Prostate gland (tissue), 2 donors: Measurements from ENCODE around the gene EPHA5.

Experiments used
- CTCF ChIP-seq, 4 experiments: fragments of 200-600 bp in 2 of 4; fragments of 450-650 bp in 2 of 4; sonication (generic) in 2 of 4; IDR thresholded peaks; 1 replicate in 3 of 4; 2 replicates in 1 of 4; pipeline ENCODE4 v1.5.1; 2016 to 2019; ENCODE audit warnings: antibody characterized with exemption in 4 of 4, mild to moderate bottlenecking in 2 of 4, moderate library complexity in 2 of 4
- POLR2A ChIP-seq: fragments of 450-650 bp; IDR thresholded peaks from one replicate; pipeline ENCODE4 v1.6.1; 2016; ENCODE audit warnings: antibody characterized with exemption, mild to moderate bottlenecking
- POLR2AphosphoS5 ChIP-seq: sonication (generic); formaldehyde crosslinking; IDR thresholded peaks from one replicate; pipeline ENCODE4 v1.6.1; 2017; ENCODE audit warnings: antibody characterized with exemption

GRCh38 chr4:65546882-65547416 is 123.3 kb downstream of the EPHA5 start:
- no peak for TF ChIP-seq CTCF (IDR thresholded peaks at IDR 0.05)
- no peak for TF ChIP-seq POLR2AphosphoS5
- TF ChIP-seq POLR2A, result no peak
